Progenitor cell of endocrine pancreas (in vitro differentiated cells): ENCODE results near the gene CNKSR1. TPM values are rescaled to one million over a fixed set of nuclear protein-coding genes. Genes with fewer than 3 reads are reported as not detected.
A peak's percentile ranks its signal among the peaks of the same experiment; 100 is the strongest.

Experiments
- DNase-seq: peaks from one replicate; pipeline ENCODE4 v3.0.0; 2021; ENCODE audit warnings: low spot score; ENCODE audit not compliant: unreplicated experiment
- H3K27ac Mint-ChIP-seq: 2 replicates; pipeline ENCODE4 v1.8.0; 2021; ENCODE audit warnings: mild to moderate bottlenecking, moderate library complexity, mixed read lengths
- H3K27me3 Mint-ChIP-seq: 2 replicates; pipeline ENCODE4 v1.8.0; 2021; ENCODE audit warnings: mixed read lengths
- H3K36me3 Mint-ChIP-seq: 2 replicates; pipeline ENCODE4 v1.8.0; 2022; ENCODE audit warnings: mixed read lengths; ENCODE audit not compliant: insufficient read depth
- H3K4me1 Mint-ChIP-seq: 2 replicates; pipeline ENCODE4 v1.8.0; 2021; ENCODE audit warnings: low read depth, mixed read lengths
- H3K4me3 Mint-ChIP-seq: 2 replicates; pipeline ENCODE4 v1.8.0; 2021; ENCODE audit warnings: low read depth, mild to moderate bottlenecking, moderate library complexity, mixed read lengths
- H3K9me3 Mint-ChIP-seq: 2 replicates; pipeline ENCODE4 v1.8.0; 2021; ENCODE audit warnings: low read depth, mixed read lengths
- total RNA-seq: library from RNA; stranded (reverse); gene quantifications from 2 replicates; pipeline ENCODE4 v1.2.1, GENCODE V29; 2021
- TF ChIP-seq, protein P1 (sequence below): fragments of 200-600 bp; sonication (generic); IDR thresholded peaks from one replicate; pipeline ENCODE4 v1.5.0; 2021; ENCODE audit warnings: antibody characterized with exemption, mild to moderate bottlenecking; ENCODE audit not compliant: unreplicated experiment

Gene CNKSR1
- total RNA-seq, 1 donor from 2014 or later: 52.1 TPM

DNA sequence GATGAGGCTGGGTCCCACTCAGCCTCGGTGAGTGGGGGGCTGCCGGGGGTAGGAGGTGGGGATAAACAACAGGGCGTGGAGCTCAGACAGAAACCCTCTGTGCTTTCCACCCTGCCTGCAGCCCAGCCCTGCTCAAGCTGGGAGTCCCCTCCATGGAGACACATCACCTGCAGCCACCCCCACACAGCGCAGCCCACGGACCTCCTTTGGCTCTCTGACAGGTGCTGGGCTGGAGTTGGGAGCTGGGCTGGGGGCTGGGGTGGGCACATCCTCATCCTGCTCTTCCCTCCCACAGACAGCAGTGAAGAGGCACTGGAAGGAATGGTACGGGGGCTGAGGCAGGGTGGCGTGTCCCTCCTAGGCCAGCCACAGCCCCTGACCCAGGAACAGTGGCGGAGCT, 11.2 kb downstream of the CNKSR1 start:
- H3K36me3 Mint-ChIP-seq: peaks cover 12% of the 10 kb centered on the region
- DNase-seq: no peak
- no peak overlapping the region for H3K4me3 Mint-ChIP-seq
- no peak overlapping the region for H3K27ac Mint-ChIP-seq
- no peaks in the 10 kb centered on the region for H3K9me3 Mint-ChIP-seq
- H3K27me3 Mint-ChIP-seq: peaks cover under 1% of the 10 kb centered on the region
- TF ChIP-seq, protein P1, sequence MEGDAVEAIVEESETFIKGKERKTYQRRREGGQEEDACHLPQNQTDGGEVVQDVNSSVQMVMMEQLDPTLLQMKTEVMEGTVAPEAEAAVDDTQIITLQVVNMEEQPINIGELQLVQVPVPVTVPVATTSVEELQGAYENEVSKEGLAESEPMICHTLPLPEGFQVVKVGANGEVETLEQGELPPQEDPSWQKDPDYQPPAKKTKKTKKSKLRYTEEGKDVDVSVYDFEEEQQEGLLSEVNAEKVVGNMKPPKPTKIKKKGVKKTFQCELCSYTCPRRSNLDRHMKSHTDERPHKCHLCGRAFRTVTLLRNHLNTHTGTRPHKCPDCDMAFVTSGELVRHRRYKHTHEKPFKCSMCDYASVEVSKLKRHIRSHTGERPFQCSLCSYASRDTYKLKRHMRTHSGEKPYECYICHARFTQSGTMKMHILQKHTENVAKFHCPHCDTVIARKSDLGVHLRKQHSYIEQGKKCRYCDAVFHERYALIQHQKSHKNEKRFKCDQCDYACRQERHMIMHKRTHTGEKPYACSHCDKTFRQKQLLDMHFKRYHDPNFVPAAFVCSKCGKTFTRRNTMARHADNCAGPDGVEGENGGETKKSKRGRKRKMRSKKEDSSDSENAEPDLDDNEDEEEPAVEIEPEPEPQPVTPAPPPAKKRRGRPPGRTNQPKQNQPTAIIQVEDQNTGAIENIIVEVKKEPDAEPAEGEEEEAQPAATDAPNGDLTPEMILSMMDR: no peak
- H3K4me1 Mint-ChIP-seq: no peaks in the 10 kb centered on the region

DNA sequence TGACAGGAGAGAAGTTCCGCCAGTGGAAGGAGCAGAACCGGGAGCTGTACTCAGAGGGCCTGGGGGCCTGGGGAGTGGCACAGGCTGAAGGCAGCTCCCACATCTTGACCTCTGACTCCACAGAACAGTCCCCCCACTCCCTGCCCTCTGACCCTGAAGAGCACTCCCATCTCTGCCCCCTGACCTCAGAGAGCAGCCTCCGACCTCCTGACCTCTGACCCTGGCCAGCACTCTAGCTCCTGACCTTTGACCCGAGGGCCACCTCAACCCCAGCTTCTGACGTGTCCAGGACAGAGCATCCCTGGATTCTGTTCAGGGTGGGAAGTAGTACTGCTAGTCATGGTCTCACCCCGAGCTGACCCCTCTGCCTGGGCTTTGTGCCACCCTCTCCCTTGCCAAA, 12.0 kb downstream of the CNKSR1 start:
- H3K4me3 Mint-ChIP-seq: no peak overlapping the region
- H3K4me1 Mint-ChIP-seq: no peaks in the 10 kb centered on the region
- H3K27ac Mint-ChIP-seq: no peak overlapping the region
- no peaks in the 10 kb centered on the region for H3K9me3 Mint-ChIP-seq
- no peak for DNase-seq
- TF ChIP-seq, protein P1: no peak
- H3K27me3 Mint-ChIP-seq: peaks cover 8% of the 10 kb centered on the region
- peaks cover 11% of the 10 kb centered on the region for H3K36me3 Mint-ChIP-seq

DNA sequence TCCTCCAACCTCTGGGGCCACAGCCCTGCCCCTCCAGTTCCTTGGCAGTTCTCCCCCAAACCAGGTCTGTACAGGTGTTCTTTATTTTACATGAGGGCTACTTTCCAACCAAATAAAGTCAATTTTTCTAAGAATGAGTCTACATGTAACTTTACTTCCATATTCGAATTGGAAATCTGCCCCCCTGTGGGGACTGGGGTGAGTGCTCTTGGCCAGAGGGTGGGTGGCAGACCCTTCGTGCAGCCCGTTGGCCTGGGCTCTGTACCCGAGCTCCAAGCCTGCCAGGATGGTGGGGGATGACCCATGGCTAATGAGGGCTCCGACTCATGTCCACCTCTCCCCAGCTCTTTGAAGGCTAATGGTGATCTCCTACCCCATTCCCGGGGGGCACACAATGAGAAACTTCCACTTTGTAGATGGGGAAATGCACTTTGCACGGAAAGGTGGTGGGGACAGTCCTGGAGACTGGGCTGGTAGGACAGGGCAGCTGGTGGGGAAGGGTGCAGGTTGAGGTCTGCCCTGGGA, 12.5 kb downstream of the CNKSR1 start:
- DNase-seq: no peak
- Mint-ChIP-seq H3K36me3 (peaks cover 11% of the 10 kb centered on the region), H3K27me3 (peaks cover 10% of the 10 kb centered on the region), H3K9me3 (no peaks in the 10 kb centered on the region), H3K4me3 (no peak overlapping the region), H3K4me1 (no peaks in the 10 kb centered on the region), H3K27ac (no peak overlapping the region)
- TF ChIP-seq, protein P1: no peak

DNA sequence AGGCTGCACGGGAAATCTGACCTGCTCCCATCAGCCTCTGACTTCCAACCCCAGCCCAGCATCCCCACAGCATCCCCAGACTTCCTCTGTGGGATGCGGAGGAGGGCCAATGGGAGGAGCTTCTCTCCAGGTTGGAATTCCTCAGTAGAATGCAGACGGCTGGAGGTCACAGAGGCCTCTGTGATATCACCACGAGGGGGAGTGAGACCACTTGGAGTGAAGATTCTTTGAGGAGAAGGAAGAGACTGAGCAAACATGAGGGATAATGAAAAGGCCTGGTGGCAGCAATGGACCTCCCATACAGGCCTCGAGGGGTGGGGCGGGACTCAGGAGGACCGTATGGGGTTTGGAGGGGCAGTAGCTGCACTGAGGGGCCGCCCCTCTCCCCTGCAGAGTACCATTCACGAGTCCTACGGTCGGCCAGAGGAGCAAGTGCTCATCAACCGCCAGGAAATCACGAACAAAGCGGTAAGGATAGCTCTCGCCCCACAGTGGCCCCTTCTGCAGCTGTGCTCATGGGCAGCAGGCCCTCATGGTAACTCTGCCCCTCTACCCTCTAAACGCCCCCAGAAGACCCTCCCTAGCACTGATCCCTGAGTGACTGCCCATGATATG, 13.2 kb downstream of the CNKSR1 start, which contains the start of gene CATSPER4:
Gene CATSPER4 (plus strand): TSS at position 230 of the 615 bp plus-strand sequence. CDS start 26 bp downstream, at position 256.
- Mint-ChIP-seq H3K36me3 (peaks cover 11% of the 10 kb centered on the region), H3K4me1 (no peaks in the 10 kb centered on the region), H3K9me3 (no peaks in the 10 kb centered on the region), H3K27ac (peak within 1 kb of the TSS; percentile 11), H3K4me3 (no peak within 1 kb of the TSS), H3K27me3 (peaks cover 10% of the 10 kb centered on the region)
- TF ChIP-seq, protein P1: peak; percentile 53
- no peak for DNase-seq

DNA sequence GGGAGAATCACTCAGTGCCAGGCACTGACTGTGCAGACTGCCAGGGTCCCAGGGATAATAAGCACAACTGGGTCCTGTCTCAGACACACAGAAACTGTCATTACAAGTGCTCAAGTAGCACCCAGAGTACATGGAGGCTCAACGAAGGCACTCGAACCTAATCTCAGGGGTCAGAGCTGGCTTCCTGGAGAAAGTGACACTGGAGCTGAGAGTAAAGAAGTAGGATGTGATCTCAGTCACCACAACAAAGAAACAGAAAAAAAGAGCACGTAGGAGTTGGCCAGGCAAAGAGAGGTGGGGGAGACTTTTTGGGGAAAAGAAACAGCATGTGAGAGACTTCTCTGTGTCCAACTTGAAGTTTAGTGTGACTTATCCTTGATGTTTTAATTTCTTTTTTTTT, 14.4 kb downstream of the CNKSR1 start:
- DNase-seq: no peak
- Mint-ChIP-seq H3K36me3 (peaks cover 8% of the 10 kb centered on the region), H3K4me1 (no peaks in the 10 kb centered on the region), H3K4me3 (no peak overlapping the region), H3K27me3 (peaks cover 10% of the 10 kb centered on the region), H3K9me3 (no peaks in the 10 kb centered on the region), H3K27ac (no peak overlapping the region)
- TF ChIP-seq, protein P1: no peak
